Adrenal gland (tissue), 5 donors: ENCODE results near the gene KRTAP1-4.
"Not testable (repeated sequence)": the region's sequence is repeated elsewhere in the genome, so short reads cannot be mapped to it uniquely, and the experiment has no call there.

Experiments used
- POLR2A ChIP-seq, 2 donors: fragments of 450-650 bp; IDR thresholded peaks; one replicate each; pipeline ENCODE4 v1.6.1; 2017; ENCODE audit warnings: antibody characterized with exemption in 2 of 2, mild to moderate bottlenecking in 2 of 2, moderate library complexity in 1 of 2
- TF ChIP-seq, protein P1 (sequence below), 6 experiments: fragments of 450-650 bp in 4 of 6; fragments of 200-600 bp in 2 of 6; sonication (generic) in 1 of 6; IDR thresholded peaks; 1 replicate in 5 of 6; 2 replicates in 1 of 6; pipeline versions ENCODE4 v1.5.1 to v1.8.0; 2016 to 2021; ENCODE audit warnings: antibody characterized with exemption in 6 of 6, mild to moderate bottlenecking in 2 of 6, moderate library complexity in 1 of 6
- donor health status: DM: no; HTN: no; CAD: no.

DNA sequence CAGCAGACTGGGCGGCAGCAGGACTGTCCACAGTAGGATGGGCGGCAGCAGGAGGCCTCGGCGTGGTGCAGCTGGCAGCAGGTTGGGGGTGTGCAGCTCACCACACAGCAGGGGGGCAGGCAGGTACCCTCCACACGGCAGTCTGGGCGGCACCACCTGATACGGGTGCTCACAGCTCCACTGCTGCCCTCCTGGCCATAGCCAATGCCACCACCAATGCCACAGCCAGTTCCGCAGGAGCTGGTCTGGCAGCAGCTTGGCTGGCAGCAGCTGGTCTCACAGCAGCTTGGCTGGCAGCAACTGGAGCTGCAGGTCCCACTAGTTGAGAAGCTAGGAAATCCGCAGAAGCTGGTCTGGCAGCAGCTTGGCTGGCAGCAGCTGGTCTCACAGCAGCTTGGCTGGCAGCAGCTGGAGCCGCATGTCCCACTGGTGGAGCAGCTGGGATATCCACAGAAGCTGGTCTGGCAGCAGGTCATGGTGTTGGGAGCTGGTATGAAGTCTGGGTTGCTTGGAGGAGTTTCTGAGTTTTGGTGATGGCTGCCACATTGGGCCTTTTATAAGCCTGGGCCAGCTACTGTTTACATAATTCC is 4.4 kb upstream of the KRTAP1-4 start, which contains the start of gene KRTAP1-3:
- TF ChIP-seq, protein P1, sequence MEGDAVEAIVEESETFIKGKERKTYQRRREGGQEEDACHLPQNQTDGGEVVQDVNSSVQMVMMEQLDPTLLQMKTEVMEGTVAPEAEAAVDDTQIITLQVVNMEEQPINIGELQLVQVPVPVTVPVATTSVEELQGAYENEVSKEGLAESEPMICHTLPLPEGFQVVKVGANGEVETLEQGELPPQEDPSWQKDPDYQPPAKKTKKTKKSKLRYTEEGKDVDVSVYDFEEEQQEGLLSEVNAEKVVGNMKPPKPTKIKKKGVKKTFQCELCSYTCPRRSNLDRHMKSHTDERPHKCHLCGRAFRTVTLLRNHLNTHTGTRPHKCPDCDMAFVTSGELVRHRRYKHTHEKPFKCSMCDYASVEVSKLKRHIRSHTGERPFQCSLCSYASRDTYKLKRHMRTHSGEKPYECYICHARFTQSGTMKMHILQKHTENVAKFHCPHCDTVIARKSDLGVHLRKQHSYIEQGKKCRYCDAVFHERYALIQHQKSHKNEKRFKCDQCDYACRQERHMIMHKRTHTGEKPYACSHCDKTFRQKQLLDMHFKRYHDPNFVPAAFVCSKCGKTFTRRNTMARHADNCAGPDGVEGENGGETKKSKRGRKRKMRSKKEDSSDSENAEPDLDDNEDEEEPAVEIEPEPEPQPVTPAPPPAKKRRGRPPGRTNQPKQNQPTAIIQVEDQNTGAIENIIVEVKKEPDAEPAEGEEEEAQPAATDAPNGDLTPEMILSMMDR (IDR thresholded peaks at IDR 0.05): not testable (repeated sequence)
- not testable (repeated sequence) for TF ChIP-seq POLR2A (IDR thresholded peaks at IDR 0.05)
